ENCODE measurements around the gene RNASE12. TPM values are rescaled to one million over a fixed set of nuclear protein-coding genes. Genes with fewer than 3 reads are reported as not detected.

Gene RNASE12
- polyA plus RNA-seq, 1 donor from 2014 or later, result not detected

- Histone ChIP-seq H3K79me2 (replicated peaks; ENCODE audit: insufficient read depth, low read length) (no peaks in the 10 kb centered on the region), H3K4me3 (ENCODE audit: low read length) (no peak overlapping the region), H3K9me2 (ENCODE audit: insufficient read depth, low read length) (no peaks in the 10 kb centered on the region), H4K20me1 (ENCODE audit: insufficient read depth) (no peaks in the 10 kb centered on the region), H3K36me3 (ENCODE audit: insufficient read depth, low read length) (no peaks in the 10 kb centered on the region), H2AFZ (ENCODE audit: low read depth, low read length) (no peak overlapping the region), H3K27me3 (ENCODE audit: insufficient read depth, low read depth, low read length) (no peaks in the 10 kb centered on the region), H3K4me2 (ENCODE audit: low read length) (no peak overlapping the region), H3K27ac (ENCODE audit: low read length) (no peak overlapping the region), H3K9me3 (ENCODE audit: low read length) (no peaks in the 10 kb centered on the region), H3F3A (ENCODE audit: insufficient read depth, low read length, poor library complexity, severe bottlenecking) (no peaks in the 10 kb centered on the region), H3K9ac (ENCODE audit: low read length) (no peak overlapping the region)
- TF ChIP-seq TAF1 (IDR thresholded peaks at IDR 0.05; ENCODE audit: low read depth) (no peak), EZH2 (IDR thresholded peaks at IDR 0.05; ENCODE audit: borderline replicate concordance, insufficient read depth, low read length, poor library complexity, severe bottlenecking) (no peak), SMC3 (conservative IDR thresholded peaks at IDR 0.05; ENCODE audit: poor library complexity) (no peak), RAD21 (conservative IDR thresholded peaks at IDR 0.05) (no peak), REST (IDR thresholded peaks at IDR 0.05; ENCODE audit: borderline replicate concordance) (no peak), MXI1 (conservative IDR thresholded peaks at IDR 0.05; ENCODE audit: poor library complexity, severe bottlenecking) (no peak), EP300 (conservative IDR thresholded peaks at IDR 0.05; ENCODE audit: poor library complexity, severe bottlenecking) (no peak), POLR2AphosphoS5 (IDR thresholded peaks at IDR 0.05) (no peak)
- TF ChIP-seq, protein P1, sequence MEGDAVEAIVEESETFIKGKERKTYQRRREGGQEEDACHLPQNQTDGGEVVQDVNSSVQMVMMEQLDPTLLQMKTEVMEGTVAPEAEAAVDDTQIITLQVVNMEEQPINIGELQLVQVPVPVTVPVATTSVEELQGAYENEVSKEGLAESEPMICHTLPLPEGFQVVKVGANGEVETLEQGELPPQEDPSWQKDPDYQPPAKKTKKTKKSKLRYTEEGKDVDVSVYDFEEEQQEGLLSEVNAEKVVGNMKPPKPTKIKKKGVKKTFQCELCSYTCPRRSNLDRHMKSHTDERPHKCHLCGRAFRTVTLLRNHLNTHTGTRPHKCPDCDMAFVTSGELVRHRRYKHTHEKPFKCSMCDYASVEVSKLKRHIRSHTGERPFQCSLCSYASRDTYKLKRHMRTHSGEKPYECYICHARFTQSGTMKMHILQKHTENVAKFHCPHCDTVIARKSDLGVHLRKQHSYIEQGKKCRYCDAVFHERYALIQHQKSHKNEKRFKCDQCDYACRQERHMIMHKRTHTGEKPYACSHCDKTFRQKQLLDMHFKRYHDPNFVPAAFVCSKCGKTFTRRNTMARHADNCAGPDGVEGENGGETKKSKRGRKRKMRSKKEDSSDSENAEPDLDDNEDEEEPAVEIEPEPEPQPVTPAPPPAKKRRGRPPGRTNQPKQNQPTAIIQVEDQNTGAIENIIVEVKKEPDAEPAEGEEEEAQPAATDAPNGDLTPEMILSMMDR (IDR thresholded peaks at IDR 0.05; ENCODE audit: poor library complexity, severe bottlenecking), result no peak
These were observed 42.6 kb downstream of the RNASE12 start for GRCh38 chr14:20548414-20549158.

DNA sequence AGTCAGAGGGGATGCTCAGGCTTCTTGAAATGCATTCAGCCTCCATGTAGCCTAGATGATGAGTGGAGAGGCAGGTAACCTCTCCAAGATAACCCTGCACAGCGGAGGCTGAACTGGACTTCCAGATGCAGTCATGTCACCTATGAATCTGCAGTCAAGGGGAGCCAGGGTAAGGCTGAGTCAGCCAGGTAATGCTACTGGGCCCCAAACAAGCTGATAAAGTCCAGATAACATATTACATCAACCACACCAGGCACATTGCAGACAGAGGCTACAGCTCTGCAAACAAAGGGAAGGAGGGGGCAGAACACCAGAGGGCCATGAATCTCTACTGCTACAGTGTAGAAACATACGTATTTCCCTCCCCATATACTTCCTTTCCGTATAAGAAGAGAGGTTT is 44.3 kb downstream of the RNASE12 start:
- H3K27ac ChIP-seq (ENCODE audit: low read length), result no peak overlapping the region
- H3K9me3 ChIP-seq (ENCODE audit: low read length), result no peaks in the 10 kb centered on the region
- no peak overlapping the region for H2AFZ ChIP-seq (ENCODE audit: low read depth, low read length)
- no peak for TF ChIP-seq POLR2AphosphoS5 (IDR thresholded peaks at IDR 0.05)
- no peak for TF ChIP-seq EZH2 (IDR thresholded peaks at IDR 0.05; ENCODE audit: borderline replicate concordance, insufficient read depth, low read length, poor library complexity, severe bottlenecking)
- no peak for TF ChIP-seq EP300 (conservative IDR thresholded peaks at IDR 0.05; ENCODE audit: poor library complexity, severe bottlenecking)
- TF ChIP-seq REST (IDR thresholded peaks at IDR 0.05; ENCODE audit: borderline replicate concordance), result no peak
- TF ChIP-seq MXI1 (conservative IDR thresholded peaks at IDR 0.05; ENCODE audit: poor library complexity, severe bottlenecking), result no peak
- TF ChIP-seq SMC3 (conservative IDR thresholded peaks at IDR 0.05; ENCODE audit: poor library complexity), result no peak
- no peak for TF ChIP-seq TAF1 (IDR thresholded peaks at IDR 0.05; ENCODE audit: low read depth)
- TF ChIP-seq, protein P1 (IDR thresholded peaks at IDR 0.05; ENCODE audit: poor library complexity, severe bottlenecking), result no peak
- TF ChIP-seq RAD21 (conservative IDR thresholded peaks at IDR 0.05), result no peak
- no peak overlapping the region for H3K4me3 ChIP-seq (ENCODE audit: low read length)
- H4K20me1 ChIP-seq (ENCODE audit: insufficient read depth), result no peaks in the 10 kb centered on the region
- H3F3A ChIP-seq (ENCODE audit: insufficient read depth, low read length, poor library complexity, severe bottlenecking), result no peaks in the 10 kb centered on the region
- no peaks in the 10 kb centered on the region for H3K79me2 ChIP-seq (replicated peaks; ENCODE audit: insufficient read depth, low read length)
- H3K9me2 ChIP-seq (ENCODE audit: insufficient read depth, low read length), result no peaks in the 10 kb centered on the region
- H3K36me3 ChIP-seq (ENCODE audit: insufficient read depth, low read length), result no peaks in the 10 kb centered on the region
- no peak overlapping the region for H3K9ac ChIP-seq (ENCODE audit: low read length)
- H3K27me3 ChIP-seq (ENCODE audit: insufficient read depth, low read depth, low read length), result no peaks in the 10 kb centered on the region
- no peak overlapping the region for H3K4me2 ChIP-seq (ENCODE audit: low read length)
